HEK293T (cell line): Measurements from ENCODE around the gene IFT52.

Experiments
- CTCF ChIA-PET: fragments of 350-600 bp; formaldehyde crosslinking; extraction: SDS; loops from one replicate; lab custom pipeline; 2021; ENCODE audit warnings: antibody characterized with exemption, inconsistent platforms; lab: Yijun Ruan, JAX
- POLR2A ChIA-PET: fragments of 350-600 bp; formaldehyde crosslinking; extraction: SDS; loops from one replicate; lab custom pipeline; 2020; ENCODE audit warnings: antibody characterized with exemption, inconsistent platforms; lab: Yijun Ruan, JAX
- DNase-seq: peaks from one replicate; pipeline ENCODE4 v3.0.0; 2012; ENCODE audit warnings: mixed read lengths; ENCODE audit errors: extremely low spot score
- ARNT ChIP-seq: fragments of 450-650 bp; IDR thresholded peaks from 2 replicates; pipeline ENCODE4 v1.6.1; 2017; ENCODE audit warnings: mild to moderate bottlenecking
- BHLHE40 ChIP-seq: fragments of 450-650 bp; IDR thresholded peaks from 2 replicates; pipeline ENCODE4 v1.6.1; 2016; ENCODE audit warnings: mild to moderate bottlenecking, moderate library complexity, borderline replicate concordance
- CTBP1 ChIP-seq: fragments of 450-650 bp; IDR thresholded peaks from 2 replicates; pipeline ENCODE4 v1.6.1; 2016; ENCODE audit warnings: borderline replicate concordance
- ELF4 ChIP-seq: fragments of 450-650 bp; IDR thresholded peaks from 2 replicates; pipeline ENCODE4 v1.6.1; 2017; ENCODE audit warnings: antibody characterized with exemption
- FOXA1 ChIP-seq: fragments of 450-650 bp; IDR thresholded peaks from 2 replicates; pipeline ENCODE4 v1.6.1; 2016; ENCODE audit warnings: mild to moderate bottlenecking
- FOXK2 ChIP-seq: fragments of 450-650 bp; IDR thresholded peaks from 2 replicates; pipeline ENCODE4 v1.6.1; 2016; ENCODE audit warnings: mild to moderate bottlenecking
- FOXM1 ChIP-seq: fragments of 450-650 bp; IDR thresholded peaks from 2 replicates; pipeline ENCODE4 v1.6.1; 2017; ENCODE audit warnings: mild to moderate bottlenecking, borderline replicate concordance
- HDGF ChIP-seq: fragments of 450-650 bp; IDR thresholded peaks from 2 replicates; pipeline ENCODE4 v1.6.1; 2017; ENCODE audit warnings: antibody characterized with exemption, borderline replicate concordance
- L3MBTL2 ChIP-seq: fragments of 450-650 bp; conservative IDR thresholded peaks from 2 replicates; pipeline ENCODE4 v1.6.1; 2016; ENCODE audit warnings: mild to moderate bottlenecking
- LEF1 ChIP-seq: fragments of 450-650 bp; IDR thresholded peaks from 2 replicates; pipeline ENCODE4 v1.6.1; 2017; ENCODE audit warnings: mild to moderate bottlenecking, borderline replicate concordance
- NFRKB ChIP-seq: fragments of 450-650 bp; IDR thresholded peaks from 2 replicates; pipeline ENCODE4 v1.6.1; 2016; ENCODE audit warnings: mild to moderate bottlenecking, moderate library complexity
- SP1 ChIP-seq: fragments of 450-650 bp; IDR thresholded peaks from 2 replicates; pipeline ENCODE4 v1.6.1; 2017
- SUZ12 ChIP-seq: fragments of 450-650 bp; IDR thresholded peaks from 2 replicates; pipeline ENCODE4 v1.6.1; 2016; ENCODE audit warnings: mild to moderate bottlenecking
- TARDBP ChIP-seq: fragments of 450-650 bp; IDR thresholded peaks from 2 replicates; pipeline ENCODE4 v1.6.1; 2016
- ZNF384 ChIP-seq: fragments of 450-650 bp; IDR thresholded peaks from 2 replicates; pipeline ENCODE4 v1.6.1; 2016
- TF ChIP-seq, protein P1 (sequence below): fragments of 450-650 bp; IDR thresholded peaks from 2 replicates; pipeline ENCODE4 v1.6.1; 2016

IFT52 gene

DNA sequence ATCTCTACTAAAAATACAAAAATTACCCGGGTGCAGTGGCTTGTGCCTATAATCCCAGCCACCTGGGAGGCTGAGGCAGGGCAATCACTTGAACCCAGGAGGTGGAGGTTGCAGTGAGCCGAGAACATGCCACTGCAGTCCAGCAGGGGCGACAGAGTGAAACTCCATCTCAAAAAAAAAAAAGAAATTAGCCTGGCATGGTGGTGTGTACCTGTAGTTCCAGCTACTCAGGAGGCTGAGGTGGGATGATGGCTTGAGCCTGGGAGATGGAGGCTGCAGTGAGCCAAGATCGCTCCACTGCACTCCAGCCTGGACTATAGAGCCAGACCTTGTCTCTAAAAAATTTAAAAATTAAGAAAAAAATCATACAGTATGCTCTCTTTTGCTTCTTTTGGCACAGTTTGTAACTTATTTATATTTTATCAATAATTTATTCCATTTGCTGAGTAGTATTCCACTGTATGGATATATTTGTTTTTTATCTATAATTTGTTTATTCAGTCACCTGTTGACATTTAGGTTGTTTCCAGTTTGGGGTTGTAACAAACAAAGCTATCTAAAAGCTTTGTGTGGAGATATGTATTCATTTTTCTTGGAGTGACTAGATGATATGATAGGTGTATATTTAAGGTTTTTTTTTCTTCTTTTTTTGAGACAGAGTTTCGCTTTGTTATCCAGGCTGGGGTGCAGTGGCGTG, 68.1 kb downstream of the IFT52 start:
- CTCF ChIA-PET = interaction anchor here (0.9 kb wide), 1 partner anchor 35 kb away, joined by 4 read pairs; no protein-coding TSS in a partner anchor
- TF ChIP-seq ZNF384 = peak; percentile 95
- TF ChIP-seq FOXA1 = no peak
- POLR2A ChIA-PET = interaction anchor here (0.7 kb wide), 1 partner anchor 61 kb away, joined by 3 read pairs; no protein-coding TSS in a partner anchor
- DNase-seq = no peak

- CTCF ChIA-PET = no interaction called here
- POLR2A ChIA-PET = no interaction called here
- no peak for DNase-seq
- TF ChIP-seq CTBP1 (no peak), ELF4 (no peak), FOXK2 (no peak), SUZ12 (no peak), L3MBTL2 (no peak), LEF1 (no peak), ZNF384 (no peak), FOXM1 (no peak), ARNT (no peak), SP1 (no peak), TARDBP (no peak), FOXA1 (no peak), BHLHE40 (no peak), NFRKB (no peak), HDGF (no peak)
- TF ChIP-seq, protein P1, sequence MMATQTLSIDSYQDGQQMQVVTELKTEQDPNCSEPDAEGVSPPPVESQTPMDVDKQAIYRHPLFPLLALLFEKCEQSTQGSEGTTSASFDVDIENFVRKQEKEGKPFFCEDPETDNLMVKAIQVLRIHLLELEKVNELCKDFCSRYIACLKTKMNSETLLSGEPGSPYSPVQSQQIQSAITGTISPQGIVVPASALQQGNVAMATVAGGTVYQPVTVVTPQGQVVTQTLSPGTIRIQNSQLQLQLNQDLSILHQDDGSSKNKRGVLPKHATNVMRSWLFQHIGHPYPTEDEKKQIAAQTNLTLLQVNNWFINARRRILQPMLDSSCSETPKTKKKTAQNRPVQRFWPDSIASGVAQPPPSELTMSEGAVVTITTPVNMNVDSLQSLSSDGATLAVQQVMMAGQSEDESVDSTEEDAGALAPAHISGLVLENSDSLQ = no peak
These were observed 72.4 kb downstream of the IFT52 start for GRCh38 chr20:43662943-43663655.

DNA sequence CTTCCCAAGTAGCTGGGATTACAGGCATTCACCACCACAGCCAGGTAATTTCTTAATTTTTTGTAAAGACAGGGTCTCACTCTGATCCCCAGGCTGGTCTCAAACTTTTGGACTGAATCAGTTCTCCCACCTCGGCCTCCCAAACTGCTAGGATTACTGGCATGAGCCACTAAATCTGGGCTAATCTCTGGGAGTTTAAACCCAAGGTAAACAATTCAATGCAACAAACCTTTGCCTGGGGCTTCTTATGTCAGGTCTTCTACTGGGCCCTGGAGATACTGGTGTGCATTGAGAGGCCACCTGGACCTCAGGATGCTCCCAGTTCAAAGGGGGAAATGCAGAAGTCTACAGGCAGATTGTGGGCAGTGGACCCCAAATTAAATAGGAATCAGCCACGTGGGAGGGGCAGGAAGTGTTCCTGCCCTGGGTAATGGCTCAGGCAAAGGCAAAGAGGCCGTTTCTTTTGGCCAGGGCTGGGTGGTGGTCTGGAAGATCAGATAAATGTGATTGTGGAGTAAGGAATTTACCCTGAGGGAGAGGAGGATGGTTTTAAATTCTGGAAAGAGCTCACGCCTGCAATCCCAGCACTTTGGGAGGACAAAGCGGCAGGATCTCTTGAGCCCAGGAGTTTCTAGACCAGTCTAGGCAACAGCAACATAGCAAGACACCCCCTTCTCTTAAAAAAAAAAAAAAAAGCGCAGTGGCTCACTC, 74.9 kb downstream of the IFT52 start:
- no peak for DNase-seq
- ChIA-PET CTCF (no interaction called here), POLR2A (interaction anchor here (0.8 kb wide), 1 partner anchor 96 kb away, joined by 6 read pairs; no protein-coding TSS in a partner anchor)
- TF ChIP-seq, protein P1 = no peak
- TF ChIP-seq FOXM1 (no peak), L3MBTL2 (no peak), CTBP1 (no peak), NFRKB (no peak), FOXK2 (no peak), BHLHE40 (no peak), ZNF384 (no peak), ELF4 (no peak), LEF1 (no peak), SP1 (no peak), TARDBP (no peak), HDGF (no peak)

GRCh38 chr20:43666376-43667328, 75.9 kb downstream of the IFT52 start, which contains the start of gene MYBL2:
Gene MYBL2 (plus strand): TSS chr20:43667114. CDS start chr20:43667284, 170 bp downstream.
- ChIA-PET CTCF (no interaction called here), POLR2A (interaction anchor here (0.9 to 1.5 kb wide), 4 partner anchors 13 to 76 kb away, joined by 3 to 4 read pairs (median 4); partner anchors contain the start of gene IFT52)
- no peak for TF ChIP-seq ELF4
- TF ChIP-seq CTBP1 = no peak
- no peak for TF ChIP-seq TARDBP
- TF ChIP-seq, protein P1 = no peak
- no peak for TF ChIP-seq BHLHE40
- no peak for TF ChIP-seq HDGF
- no peak for TF ChIP-seq SUZ12
- TF ChIP-seq SP1 = no peak
- no peak for TF ChIP-seq LEF1
- no peak for TF ChIP-seq FOXK2
- DNase-seq = peak; percentile 89
